AG09309 (cell line): ENCODE measurements around the gene MAGEE2.
"Not testable (repeated sequence)": the region's sequence is repeated elsewhere in the genome, so short reads cannot be mapped to it uniquely, and the experiment has no call there.

Experiments
- DNase-seq: peaks from one replicate; pipeline ENCODE4 v3.0.0-alpha.2; 2010; ENCODE audit warnings: low read depth
- H3K4me3 ChIP-seq: 2 replicates; pipeline ENCODE4 v1.5.1; 2011; ENCODE audit warnings: mild to moderate bottlenecking, low read depth, low read length, moderate library complexity; ENCODE audit not compliant: control insufficient read depth
- TF ChIP-seq, protein P1 (sequence below): IDR thresholded peaks from 2 replicates; pipeline ENCODE4 v1.5.1; 2011; ENCODE audit warnings: mild to moderate bottlenecking, low read depth, low read length, inconsistent platforms; ENCODE audit not compliant: insufficient read depth, control insufficient read depth; ENCODE audit errors: missing control alignments

Gene MAGEE2, protein sequence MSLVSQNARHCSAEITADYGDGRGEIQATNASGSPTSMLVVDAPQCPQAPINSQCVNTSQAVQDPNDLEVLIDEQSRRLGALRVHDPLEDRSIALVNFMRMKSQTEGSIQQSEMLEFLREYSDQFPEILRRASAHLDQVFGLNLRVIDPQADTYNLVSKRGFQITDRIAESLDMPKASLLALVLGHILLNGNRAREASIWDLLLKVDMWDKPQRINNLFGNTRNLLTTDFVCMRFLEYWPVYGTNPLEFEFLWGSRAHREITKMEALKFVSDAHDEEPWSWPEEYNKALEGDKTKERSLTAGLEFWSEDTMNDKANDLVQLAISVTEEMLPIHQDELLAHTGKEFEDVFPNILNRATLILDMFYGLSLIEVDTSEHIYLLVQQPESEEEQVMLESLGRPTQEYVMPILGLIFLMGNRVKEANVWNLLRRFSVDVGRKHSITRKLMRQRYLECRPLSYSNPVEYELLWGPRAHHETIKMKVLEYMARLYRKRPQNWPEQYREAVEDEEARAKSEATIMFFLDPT

DNA sequence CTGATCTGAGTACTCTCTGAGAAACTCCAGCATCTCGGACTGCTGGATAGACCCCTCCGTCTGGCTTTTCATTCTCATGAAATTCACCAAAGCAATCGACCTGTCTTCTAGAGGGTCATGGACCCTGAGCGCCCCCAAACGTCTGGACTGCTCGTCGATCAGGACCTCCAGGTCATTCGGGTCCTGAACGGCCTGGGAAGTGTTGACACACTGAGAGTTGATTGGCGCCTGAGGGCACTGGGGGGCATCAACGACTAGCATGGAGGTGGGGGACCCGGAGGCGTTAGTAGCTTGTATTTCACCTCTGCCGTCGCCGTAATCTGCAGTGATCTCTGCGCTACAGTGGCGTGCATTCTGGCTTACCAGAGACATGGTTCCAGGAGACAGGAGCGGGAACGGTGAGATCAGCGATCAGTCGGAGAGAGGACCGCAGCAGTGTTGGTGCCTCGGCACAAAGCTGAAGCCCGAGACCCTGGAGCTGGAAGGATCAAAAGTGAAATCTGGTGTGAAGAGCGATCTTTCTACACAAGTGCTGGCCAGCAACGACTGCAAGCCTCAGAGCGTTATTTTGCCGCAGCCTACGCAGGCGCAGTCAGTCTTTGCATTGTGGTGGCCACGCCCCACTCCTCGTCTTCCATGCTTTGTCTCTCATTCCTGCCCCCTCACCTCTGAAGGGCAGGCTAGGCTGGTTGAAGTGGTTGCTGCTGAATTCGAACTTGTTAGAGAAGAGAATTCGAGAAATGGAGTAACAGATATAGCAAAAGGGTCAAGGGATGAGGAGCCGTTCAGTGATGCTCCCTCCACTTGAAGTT is at the start of gene MAGEE2:
Gene MAGEE2, minus strand, starts transcription at position 575 of the 812 bp plus-strand sequence. Its CDS starts 203 bp downstream, at position 372.
- TF ChIP-seq, protein P1, sequence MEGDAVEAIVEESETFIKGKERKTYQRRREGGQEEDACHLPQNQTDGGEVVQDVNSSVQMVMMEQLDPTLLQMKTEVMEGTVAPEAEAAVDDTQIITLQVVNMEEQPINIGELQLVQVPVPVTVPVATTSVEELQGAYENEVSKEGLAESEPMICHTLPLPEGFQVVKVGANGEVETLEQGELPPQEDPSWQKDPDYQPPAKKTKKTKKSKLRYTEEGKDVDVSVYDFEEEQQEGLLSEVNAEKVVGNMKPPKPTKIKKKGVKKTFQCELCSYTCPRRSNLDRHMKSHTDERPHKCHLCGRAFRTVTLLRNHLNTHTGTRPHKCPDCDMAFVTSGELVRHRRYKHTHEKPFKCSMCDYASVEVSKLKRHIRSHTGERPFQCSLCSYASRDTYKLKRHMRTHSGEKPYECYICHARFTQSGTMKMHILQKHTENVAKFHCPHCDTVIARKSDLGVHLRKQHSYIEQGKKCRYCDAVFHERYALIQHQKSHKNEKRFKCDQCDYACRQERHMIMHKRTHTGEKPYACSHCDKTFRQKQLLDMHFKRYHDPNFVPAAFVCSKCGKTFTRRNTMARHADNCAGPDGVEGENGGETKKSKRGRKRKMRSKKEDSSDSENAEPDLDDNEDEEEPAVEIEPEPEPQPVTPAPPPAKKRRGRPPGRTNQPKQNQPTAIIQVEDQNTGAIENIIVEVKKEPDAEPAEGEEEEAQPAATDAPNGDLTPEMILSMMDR = no peak
- H3K4me3 ChIP-seq = no peak within 1 kb of the TSS
- DNase-seq = no peak

DNA sequence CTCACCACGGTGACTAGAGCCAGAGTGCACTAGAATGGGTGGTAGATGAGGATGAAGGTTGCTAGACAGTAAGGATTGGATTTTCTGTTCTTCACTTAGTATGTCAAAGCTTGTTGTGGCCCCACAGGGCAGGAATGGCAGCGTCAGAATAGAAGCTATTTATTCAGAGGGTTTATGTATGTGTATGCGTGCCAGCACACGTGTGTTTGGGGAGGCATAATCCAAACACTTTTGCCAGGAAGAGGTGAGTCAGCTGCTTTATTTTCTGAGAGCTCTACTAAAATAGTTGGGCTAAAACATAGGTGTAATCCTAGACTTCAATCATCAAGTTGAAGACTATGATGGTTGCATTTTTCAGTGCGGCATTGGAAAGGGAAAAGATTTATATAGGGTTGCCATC is 1.2 kb upstream of the MAGEE2 start:
- DNase-seq = no peak
- TF ChIP-seq, protein P1 = no peak
- no peak overlapping the region for H3K4me3 ChIP-seq

DNA sequence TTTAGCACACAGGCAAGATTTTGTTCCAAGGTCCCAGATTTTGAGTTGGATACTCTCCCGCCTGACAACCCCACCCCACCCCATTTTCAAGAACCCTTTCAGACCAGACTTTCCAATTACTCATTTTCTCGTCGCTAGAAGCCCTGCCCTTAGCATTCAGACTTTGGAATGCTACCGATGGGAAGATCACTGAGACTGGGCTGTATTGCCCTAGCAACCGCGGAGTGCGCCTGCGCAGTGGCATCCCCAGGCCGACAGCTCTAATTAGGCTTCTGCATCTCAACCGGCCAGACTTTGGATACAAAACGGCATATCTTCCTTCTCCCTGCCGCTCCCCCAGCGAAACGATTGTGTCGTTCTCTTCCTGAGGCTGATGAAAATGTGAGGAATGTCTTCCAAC is 3.4 kb downstream of the MAGEE2 start:
- TF ChIP-seq, protein P1 = no peak
- DNase-seq = no peak
- H3K4me3 ChIP-seq = no peak overlapping the region

DNA sequence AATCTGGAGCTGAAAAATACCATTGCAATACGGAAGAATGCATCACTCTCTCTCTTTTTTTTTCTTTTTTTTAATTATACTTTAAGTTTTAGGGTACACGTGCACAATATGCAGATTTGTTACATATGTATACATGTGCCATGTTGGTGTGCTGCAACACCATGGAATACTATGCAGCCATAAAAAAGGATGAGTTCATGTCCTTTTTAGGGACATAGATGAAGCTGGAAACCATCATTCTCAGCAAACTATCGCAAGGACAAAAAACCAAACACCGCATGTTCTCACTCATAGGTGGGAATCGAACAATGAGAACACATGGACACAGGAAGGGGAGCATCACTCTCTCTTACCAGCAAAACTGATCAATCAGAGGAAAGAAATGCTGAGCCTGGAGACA is 17.0 kb downstream of the MAGEE2 start:
- DNase-seq, H3K4me3 ChIP-seq: not testable (repeated sequence)

DNA sequence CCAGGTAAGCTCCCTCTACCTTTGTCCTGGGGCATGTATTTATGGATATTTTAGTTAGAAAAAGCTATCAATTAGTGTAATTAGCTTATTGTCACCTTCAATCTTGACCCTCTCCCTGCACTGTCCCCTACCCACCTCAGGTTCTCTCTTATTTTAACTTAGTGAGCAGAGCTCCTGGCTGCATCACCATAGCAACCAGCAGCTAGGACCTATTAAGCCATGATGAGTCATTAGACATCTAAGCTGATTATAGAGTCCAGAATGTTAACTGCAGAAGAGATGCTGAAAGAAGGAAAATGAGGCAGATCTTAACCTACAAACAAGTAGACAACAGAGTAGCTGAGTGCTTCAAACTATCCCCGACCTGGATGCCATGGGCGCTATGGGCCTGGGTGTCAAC is 36.6 kb downstream of the MAGEE2 start:
- H3K4me3 ChIP-seq = no peak overlapping the region
- TF ChIP-seq, protein P1 = no peak
- no peak for DNase-seq

DNA sequence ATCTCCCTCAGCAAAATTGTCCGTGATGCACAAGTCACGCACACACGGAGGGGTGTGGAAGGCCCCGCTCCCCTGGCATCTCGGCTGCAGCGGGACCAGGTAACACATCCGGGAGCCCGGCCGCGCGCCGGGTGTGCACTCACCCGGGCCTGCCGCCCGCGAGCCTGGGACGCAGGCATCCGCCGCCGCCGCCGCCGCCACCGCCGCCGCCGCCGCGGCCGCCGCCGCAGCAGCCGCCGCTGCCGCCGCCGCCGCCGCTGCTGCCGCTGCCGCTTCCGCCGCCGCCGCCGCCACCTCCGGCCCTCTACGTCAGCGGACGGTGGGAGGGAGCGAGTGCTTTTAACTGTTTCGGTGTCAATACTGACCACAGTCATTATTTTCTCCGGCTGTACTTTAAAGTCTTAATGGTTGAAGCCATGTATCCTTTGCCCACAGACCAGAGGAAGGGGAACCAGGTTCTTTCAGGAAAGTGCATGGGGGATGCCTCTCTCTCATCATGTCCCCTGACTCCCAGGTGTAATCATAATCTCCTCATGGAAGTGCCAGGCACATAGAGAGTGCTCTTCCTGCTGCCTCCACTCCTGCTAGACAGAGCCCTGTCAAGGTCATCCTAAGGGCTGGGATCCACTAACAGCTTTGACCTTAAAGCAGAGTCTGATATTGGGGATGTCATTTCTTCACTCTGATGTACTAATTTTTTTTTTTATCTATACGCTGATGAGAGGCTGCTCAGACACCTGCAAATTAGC is 38.0 kb downstream of the MAGEE2 start:
- DNase-seq = no peak
- H3K4me3 ChIP-seq = peak overlapping the region; percentile 50
- TF ChIP-seq, protein P1 = no peak
